GM12878 (cell line): Measurements from ENCODE around the gene DDX24.

Experiments used
- BACH1 ChIP-seq: fragments of 450-650 bp; IDR thresholded peaks from 2 replicates; pipeline ENCODE4 v1.6.1; 2017; ENCODE audit warnings: mild to moderate bottlenecking, borderline replicate concordance
- CBFB ChIP-seq: IDR thresholded peaks from 2 replicates; pipeline ENCODE4 v1.6.1; 2016; ENCODE audit warnings: antibody characterized with exemption, low read depth
- CEBPB ChIP-seq, 2 experiments: fragments of 150-350 bp in 1 of 2; IDR thresholded peaks; 2 replicates each; pipeline ENCODE4 v1.6.1; 2012 to 2014; ENCODE audit warnings: low read depth in 2 of 2, low read length in 2 of 2, borderline replicate concordance in 1 of 2, inconsistent platforms in 1 of 2
- CTCF ChIP-seq, 3 experiments: IDR thresholded peaks in 2 of 3; conservative IDR thresholded peaks in 1 of 3; 2 replicates each; pipeline ENCODE4 v1.5.1; 2011; ENCODE audit warnings: low read depth in 3 of 3, low read length in 3 of 3, mild to moderate bottlenecking in 3 of 3, control low read depth in 2 of 3, moderate library complexity in 2 of 3, inconsistent platforms in 1 of 3, mixed read lengths in 1 of 3; ENCODE audit not compliant: control insufficient read depth in 2 of 3, insufficient read depth in 1 of 3; ENCODE audit errors: extremely low read depth in 1 of 3
- GABPA ChIP-seq: IDR thresholded peaks from 2 replicates; pipeline ENCODE4 v1.6.1; 2014; ENCODE audit warnings: antibody characterized with exemption, low read depth, mild to moderate bottlenecking, inconsistent platforms
- MXI1 ChIP-seq: fragments of 150-350 bp; IDR thresholded peaks from 2 replicates; pipeline ENCODE4 v1.6.1; 2011; ENCODE audit warnings: low read depth, mild to moderate bottlenecking, inconsistent platforms, low read length, improper control_type of control experiment
- POLR2AphosphoS5 ChIP-seq: IDR thresholded peaks from 2 replicates; pipeline ENCODE4 v1.6.1; 2011; ENCODE audit warnings: mild to moderate bottlenecking, low read length, inconsistent platforms
- TAF1 ChIP-seq: IDR thresholded peaks from 2 replicates; pipeline ENCODE4 v1.6.1; 2011; ENCODE audit warnings: mild to moderate bottlenecking, low read depth, low read length, borderline replicate concordance
- ZBTB11 ChIP-seq: fragments of 450-650 bp; formaldehyde crosslinking; IDR thresholded peaks from 2 replicates; pipeline ENCODE4 v1.5.0; 2022; ENCODE audit warnings: mild to moderate bottlenecking, missing genetic modification characterization
- ZNF207 ChIP-seq: fragments of 450-650 bp; IDR thresholded peaks from 2 replicates; pipeline ENCODE4 v1.6.1; 2014; ENCODE audit warnings: antibody characterized with exemption, mild to moderate bottlenecking, borderline replicate concordance
- ZNF274 ChIP-seq: IDR thresholded peaks from one replicate; pipeline ENCODE4 v1.8.0; 2011; ENCODE audit not compliant: insufficient read length, insufficient read depth

- no peak for TF ChIP-seq POLR2AphosphoS5
- TF ChIP-seq CTCF (IDR thresholded peaks at IDR 0.05 in 2 of 3, conservative IDR thresholded peaks at IDR 0.05 in 1 of 3; ENCODE audit: control insufficient read depth in 2 of 3, extremely low read depth in 1 of 3, insufficient read depth in 1 of 3, low read depth in 3 of 3, low read length in 3 of 3): peak; percentile 93 to 98 (median 97); a peak in 5 of 6 replicates
- TF ChIP-seq ZNF274: no peak
- TF ChIP-seq MXI1: no peak
- no peak for TF ChIP-seq GABPA
- no peak for TF ChIP-seq TAF1
- no peak for TF ChIP-seq CBFB
- TF ChIP-seq BACH1: no peak
- no peak for TF ChIP-seq CEBPB (IDR thresholded peaks at IDR 0.05; ENCODE audit: borderline replicate concordance in 1 of 2, low read depth in 2 of 2, low read length in 2 of 2)
- TF ChIP-seq ZBTB11: no peak
- TF ChIP-seq ZNF207: no peak; the same call in 1 of the 2 replicates
Measured at GRCh38 chr14:94001501-94002396, 79.3 kb downstream of the DDX24 start.
